ENCODE measurements around the gene AUTS2.

DNA sequence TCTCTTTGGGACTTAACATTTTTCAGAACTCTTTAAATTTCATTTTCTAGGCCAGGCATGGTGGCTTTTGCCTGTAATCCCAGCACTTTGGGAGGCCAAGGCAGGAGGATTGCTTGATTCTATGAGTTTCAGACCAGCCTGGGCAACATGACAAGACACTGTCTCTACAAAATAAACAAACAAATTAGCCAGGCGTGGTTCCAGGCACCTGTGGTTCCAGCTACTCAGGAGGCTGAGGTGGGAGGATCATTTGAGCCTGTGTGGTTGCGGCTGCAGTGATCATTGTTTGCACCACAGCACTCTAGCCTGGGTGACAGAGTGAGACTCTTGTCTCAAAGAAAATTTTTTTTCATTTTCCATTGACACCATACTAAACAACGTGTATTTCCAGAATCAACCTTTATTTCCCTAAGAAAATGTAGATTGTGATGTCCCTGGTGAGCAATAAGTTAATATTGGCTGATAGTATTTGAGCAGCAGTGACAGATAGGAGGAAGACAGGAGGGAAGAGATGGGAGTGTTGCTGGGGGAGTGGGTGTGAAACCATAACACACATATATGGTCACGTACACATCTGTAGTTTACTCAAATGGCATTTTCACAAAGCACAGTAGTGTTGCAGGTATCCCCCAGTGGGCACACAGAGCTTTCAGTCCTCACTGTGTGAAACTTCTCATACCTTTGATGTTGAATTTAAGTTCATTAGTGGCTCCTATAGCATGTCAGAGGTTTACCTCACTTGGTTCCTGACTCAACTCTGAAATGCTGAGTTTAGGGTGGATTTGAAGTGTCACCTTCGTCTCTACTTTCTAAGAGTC is 205.6 kb downstream of the AUTS2 start:
- TF ChIP-seq ZNF274 (IDR thresholded peaks at IDR 0.05; ENCODE audit: borderline replicate concordance, extremely low read depth, low read length) (no peak), POLR2A (IDR thresholded peaks at IDR 0.05; ENCODE audit: control extremely low read depth in 1 of 2, low read depth in 2 of 2, low read length in 2 of 2) (no peak), RNF2 (IDR thresholded peaks at IDR 0.05; ENCODE audit: borderline replicate concordance, low read depth, low read length, missing control alignments, poor library complexity, severe bottlenecking) (no peak), CHD1 (IDR thresholded peaks at IDR 0.05; ENCODE audit: low read depth, low read length) (no peak), KDM1A (IDR thresholded peaks at IDR 0.05; ENCODE audit: borderline replicate concordance, low read length) (no peak)
- TF ChIP-seq, protein P1, sequence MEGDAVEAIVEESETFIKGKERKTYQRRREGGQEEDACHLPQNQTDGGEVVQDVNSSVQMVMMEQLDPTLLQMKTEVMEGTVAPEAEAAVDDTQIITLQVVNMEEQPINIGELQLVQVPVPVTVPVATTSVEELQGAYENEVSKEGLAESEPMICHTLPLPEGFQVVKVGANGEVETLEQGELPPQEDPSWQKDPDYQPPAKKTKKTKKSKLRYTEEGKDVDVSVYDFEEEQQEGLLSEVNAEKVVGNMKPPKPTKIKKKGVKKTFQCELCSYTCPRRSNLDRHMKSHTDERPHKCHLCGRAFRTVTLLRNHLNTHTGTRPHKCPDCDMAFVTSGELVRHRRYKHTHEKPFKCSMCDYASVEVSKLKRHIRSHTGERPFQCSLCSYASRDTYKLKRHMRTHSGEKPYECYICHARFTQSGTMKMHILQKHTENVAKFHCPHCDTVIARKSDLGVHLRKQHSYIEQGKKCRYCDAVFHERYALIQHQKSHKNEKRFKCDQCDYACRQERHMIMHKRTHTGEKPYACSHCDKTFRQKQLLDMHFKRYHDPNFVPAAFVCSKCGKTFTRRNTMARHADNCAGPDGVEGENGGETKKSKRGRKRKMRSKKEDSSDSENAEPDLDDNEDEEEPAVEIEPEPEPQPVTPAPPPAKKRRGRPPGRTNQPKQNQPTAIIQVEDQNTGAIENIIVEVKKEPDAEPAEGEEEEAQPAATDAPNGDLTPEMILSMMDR (IDR thresholded peaks at IDR 0.05; ENCODE audit: control extremely low read depth in 1 of 3, insufficient read depth in 1 of 3, low read depth in 1 of 3, low read length in 3 of 3) = no peak
